ENCODE measurements around the gene FNIP2.
"Not testable (repeated sequence)": the region's sequence is repeated elsewhere in the genome, so short reads cannot be mapped to it uniquely, and the experiment has no call there.

The FNIP2 gene

DNA sequence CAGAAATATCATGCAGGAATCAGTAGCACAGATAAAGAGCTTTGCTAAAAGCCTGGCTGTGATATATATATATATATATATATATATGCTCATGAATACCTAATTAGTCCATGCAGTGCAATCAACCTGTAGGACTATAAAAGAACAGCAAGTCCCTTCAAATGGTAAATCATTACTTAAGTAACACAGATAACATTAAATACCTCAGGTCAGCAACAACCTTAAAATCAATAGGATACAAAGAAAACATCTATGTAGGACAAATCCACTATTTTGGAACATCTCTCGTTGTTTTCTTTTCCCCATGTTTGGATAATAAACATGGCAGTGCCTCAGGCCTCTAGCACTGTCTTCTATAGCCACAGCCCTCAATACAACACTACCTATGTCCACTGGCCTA, 106.6 kb downstream of the FNIP2 start:
- DNase-seq = no peak

- no peak for DNase-seq
Observed at GRCh38 chr4:158877069-158877468, 108.2 kb downstream of the FNIP2 start.

GRCh38 chr4:158882142-158882541, 113.3 kb downstream of the FNIP2 start:
- not testable (repeated sequence) for DNase-seq

DNA sequence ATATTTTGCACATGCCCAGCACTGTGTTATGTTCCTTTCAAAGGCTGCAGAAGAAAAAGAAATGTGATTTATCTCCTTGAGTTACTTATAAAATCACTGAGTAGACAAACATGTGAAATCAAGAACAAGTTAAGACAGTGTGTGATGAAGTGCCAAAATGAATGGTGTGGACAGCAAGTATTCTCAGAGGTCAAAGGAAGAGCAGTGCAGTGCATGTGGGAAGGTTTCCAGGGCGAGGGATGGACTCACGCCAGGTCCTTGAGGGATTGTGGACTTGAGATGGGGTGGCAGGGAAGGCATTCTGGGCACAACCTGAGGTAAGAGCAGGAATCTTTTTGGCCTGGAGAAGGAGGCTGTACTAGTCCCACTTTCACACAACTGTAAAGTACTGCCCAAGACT, 115.5 kb downstream of the FNIP2 start:
- DNase-seq = no peak

- no peak for DNase-seq
Observed at GRCh38 chr4:158885564-158885963, 116.7 kb downstream of the FNIP2 start.

DNA sequence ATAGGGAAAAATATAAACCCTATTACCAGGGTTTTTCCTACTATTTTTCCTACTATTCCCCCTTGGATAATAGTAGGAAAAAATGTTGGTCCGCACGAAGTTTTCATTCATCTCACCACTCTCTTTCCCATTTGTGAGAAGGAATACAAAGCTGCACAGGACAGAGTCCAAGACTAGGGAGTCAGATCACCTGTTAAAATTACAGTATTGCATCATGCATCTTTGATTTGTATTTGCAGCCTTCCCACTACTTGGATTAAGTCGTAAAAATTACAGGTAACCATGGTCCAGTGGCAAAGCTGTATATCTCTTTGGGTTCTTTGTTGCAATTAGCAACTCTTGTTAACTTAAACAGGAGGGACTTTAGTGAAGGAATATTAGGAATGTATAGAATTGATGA, 121.5 kb downstream of the FNIP2 start:
- no peak for DNase-seq

DNA sequence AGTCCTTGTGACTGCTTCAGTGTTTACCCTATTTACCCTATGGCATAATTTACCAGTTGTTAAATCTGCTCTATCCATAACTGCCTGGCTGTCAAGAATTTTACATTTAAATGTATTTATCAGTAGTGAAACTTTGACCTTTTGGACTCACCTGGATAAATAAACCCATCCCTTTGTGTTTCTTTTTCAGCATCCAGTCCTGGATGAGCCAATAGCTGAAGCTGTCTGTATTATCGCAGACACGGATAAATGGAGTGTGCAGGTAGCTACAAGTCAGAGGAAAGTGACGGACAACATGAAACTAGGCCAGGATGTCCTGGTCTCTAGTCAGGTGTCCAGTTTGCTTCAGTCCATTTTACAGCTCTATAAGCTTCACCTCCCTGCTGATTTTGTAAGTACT, 122.4 kb downstream of the FNIP2 start:
- DNase-seq = no peak

- no peak for DNase-seq
Observed at GRCh38 chr4:158894826-158895225, 126.0 kb downstream of the FNIP2 start.

- no peak for DNase-seq
Observed at GRCh38 chr4:158895797-158896576, 127.2 kb downstream of the FNIP2 start.

DNA sequence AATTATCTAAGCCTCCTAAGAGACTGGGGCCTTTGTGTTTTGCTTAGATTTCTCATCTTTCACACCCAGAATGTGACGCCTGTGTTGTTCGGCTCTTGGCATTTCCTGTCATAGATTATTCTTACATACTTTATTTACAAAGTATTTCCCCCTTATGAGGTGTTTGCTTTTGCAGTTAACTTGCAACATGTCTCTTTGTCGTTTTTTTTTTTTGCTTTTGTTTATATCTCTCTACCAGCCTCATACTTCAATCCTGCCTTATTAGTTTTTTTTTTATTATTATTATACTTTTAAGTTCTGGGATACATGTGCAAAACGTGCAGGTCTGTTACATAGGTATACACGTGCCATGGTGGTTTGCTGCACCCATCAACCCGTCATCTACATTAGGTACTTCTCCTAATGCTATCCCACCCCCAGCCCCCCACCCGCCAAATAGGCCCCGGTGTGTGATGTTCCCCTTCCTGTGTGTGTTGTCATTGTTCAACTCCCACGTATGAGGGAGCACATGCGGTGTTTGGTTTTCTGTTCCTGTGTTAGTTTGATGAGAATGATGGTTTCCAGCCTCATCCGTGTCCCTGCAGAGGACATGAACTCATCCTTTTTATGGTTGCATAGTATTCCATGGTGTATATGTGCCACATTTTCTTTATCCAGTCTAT, 127.9 kb downstream of the FNIP2 start:
- not testable (repeated sequence) for DNase-seq

DNA sequence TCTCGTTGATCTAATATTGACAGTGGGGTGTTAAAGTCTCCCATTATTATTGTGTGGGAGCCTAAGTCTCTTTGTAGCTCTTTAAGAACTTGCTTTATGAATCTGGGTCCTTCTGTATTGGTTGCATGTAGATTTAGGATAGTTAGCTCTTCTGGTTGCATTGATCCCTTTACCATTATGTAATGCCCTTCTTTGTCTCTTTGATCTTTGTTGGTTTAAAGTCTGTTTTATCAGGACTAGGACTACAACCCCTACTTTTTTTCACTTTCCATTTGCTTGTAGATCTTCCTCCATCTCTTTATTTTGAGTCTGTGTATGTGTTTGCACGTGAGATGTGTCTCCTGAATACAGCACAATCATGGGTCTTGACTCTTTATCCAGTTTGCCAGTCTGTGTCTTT, 131.6 kb downstream of the FNIP2 start:
- DNase-seq = not testable (repeated sequence)

DNA sequence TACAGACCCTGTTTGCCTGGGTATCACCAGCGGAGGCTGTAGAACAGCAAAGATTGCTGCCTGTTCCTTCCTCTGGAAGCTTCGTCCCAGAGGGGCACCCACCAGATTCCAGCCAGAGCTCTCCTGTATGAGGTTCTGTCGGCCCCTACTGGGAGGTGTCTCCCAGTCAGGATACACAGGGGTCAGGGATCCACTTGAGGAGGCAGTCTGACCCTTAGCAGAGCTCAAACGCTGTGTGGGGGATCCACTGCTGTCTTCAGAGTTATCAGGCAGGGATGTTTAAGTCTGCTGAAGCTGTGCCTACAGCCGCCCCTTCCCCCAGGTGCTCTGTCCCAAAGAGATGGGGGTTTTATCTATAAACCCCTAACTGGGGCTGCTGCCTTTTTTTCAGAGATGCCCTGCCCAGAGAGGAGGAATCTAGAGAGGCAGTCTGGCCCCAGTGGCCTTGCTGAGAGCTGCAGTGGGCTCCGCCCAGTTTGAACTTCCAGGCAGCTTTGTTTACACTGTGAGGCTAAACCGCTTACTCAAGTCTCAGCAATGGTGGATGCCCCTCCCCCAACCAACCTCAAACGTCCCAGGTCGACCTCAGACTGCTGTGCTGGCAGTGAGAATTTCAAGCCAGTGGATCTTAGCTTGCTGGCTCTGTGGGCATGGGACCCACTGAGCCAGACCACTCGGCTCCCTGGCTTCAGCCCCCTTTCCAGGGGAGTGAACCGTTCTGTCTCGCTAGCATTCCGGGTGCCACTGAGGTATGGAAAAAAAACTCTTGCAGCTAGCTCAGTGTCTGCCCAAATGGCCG, 133.7 kb downstream of the FNIP2 start:
- peak; percentile 4 for DNase-seq

DNA sequence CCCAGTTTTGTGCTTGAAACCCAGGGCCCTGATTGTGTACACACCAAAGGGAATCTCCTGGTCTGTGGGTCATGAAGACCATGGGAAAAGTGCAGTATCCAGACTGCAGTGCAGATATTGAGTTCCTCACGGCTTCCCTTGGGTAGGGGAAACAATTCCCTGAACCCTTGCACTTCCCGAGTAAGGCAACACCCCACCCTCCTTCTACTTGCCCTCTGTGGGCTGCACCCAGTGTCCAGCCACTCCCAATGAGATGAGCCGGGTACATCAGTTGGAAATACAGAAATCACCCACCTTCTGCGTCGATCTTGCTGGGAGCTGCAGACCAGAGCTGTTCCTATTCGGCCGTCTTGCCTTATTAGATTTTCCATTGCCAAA, 134.2 kb downstream of the FNIP2 start:
- DNase-seq = no peak

DNA sequence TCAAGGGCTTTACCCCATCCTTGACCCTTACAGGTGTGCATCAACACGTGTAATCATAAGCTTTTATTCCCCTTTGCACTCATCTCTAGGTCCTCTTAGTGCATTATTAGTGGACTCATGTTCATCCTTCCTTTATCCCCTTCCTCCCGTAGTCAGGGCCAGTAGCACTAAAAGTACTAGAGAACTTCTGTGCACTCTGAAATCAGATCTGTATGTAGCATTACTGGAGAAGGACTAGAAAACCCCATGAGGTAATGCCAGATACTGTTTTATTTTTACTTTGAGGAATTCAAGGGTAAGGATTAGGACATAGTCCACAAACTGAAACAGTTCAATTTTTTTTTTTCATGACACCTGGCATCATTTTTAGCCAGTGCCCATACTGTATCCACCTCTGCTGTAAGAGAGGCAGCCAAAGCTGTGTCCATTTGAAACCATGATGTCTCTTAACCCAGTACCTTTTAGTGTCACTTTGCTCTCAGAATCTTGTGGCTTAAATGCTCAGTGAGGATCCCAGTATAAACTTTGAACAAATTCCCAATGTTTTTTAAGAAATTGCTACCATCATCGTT, 134.7 kb downstream of the FNIP2 start:
- no peak for DNase-seq

GRCh38 chr4:158904815-158905214, 136.0 kb downstream of the FNIP2 start:
- DNase-seq = no peak

DNA sequence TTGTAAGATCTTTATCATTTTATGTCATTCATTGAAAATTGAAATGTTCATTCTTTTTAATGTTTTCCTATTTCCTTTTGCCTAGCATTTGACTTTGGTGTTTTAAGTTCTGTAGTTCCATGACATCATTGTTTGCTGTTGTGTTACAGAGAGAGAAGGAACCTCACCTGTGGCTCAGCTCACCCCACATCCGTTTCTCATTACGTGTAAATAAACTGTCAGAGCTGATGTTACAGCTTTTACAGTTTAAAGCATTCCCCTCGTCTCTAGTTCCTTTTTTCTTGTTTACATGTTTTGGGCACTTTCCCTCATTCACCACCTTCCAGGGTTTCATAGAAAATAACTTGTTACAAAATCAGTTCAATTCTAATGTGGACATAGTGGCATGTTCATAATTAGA, 137.2 kb downstream of the FNIP2 start:
- DNase-seq = no peak

DNA sequence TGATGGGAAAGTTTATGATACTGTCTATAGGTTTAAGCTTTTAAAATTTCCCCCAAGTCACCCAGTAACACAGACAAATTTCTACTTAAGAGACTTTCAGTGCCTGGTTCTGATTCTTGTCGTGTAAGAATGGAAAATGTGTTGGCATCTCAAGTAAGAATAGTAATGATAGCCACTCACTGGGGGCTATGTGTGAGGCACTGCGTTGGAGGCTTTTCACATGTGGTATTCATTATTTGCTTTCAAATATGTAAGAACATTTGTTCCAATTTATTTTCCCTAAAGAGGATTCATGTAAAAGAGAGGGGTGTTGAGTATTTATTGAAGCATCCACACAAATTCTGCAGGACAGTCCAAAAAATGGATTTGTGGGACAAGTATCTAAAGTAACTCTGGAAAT, 143.6 kb downstream of the FNIP2 start:
- DNase-seq = no peak

DNA sequence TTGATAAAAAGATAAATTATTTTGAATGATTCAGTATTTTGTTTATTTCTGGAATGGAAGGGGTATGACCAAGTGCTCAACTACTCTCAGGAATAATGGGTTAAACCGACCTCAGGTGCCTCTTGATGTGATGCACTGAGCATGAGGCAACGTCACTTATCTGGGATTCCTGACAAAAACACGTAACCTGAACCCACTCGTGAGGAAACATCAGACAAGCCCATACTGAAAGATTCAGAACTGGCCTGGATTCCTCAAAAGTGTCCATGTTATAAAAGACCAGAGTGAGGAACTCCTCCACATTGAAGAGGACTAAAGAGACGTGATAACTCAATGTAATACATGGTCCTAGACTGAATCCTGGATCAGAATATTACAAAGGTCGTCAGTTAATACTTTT, 144.0 kb downstream of the FNIP2 start:
- DNase-seq = no peak

DNA sequence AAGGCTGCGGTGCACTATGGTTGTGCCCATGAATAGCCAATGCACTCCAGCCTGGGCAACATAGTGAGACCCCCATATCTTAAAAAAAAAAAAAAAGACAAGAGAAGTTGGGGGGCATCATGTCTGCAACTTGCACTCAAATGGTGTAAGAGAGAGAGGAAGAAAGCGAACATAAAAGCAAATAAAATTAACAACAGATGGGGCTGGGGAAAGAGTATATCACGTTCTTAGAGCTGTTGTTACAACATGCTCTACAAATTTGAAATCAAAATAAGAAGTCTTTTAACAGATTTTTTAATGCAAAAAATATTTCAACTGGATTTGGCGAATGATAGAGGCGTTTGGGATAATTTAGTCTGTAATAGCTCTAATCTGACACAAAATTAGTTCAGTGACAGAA, 144.9 kb downstream of the FNIP2 start:
- no peak for DNase-seq

GRCh38 chr4:158914218-158914617, 145.4 kb downstream of the FNIP2 start:
- no peak for DNase-seq

GRCh38 chr4:158915683-158916241, 146.9 kb downstream of the FNIP2 start:
- DNase-seq = no peak

- not testable (repeated sequence) for DNase-seq
Observed at GRCh38 chr4:158920452-158920996, 151.7 kb downstream of the FNIP2 start.

- DNase-seq = not testable (repeated sequence)
Observed at GRCh38 chr4:158927774-158928173, 158.9 kb downstream of the FNIP2 start.
